Muscle of leg (tissue), 16 donors: Measurements from ENCODE around the gene LNPEP. TPM values are rescaled to one million over a fixed set of nuclear protein-coding genes. Genes with fewer than 3 reads are reported as not detected.

Experiments used
- DNase-seq: peaks from one replicate; pipeline ENCODE4 v3.0.0; 2013
- H3K27ac ChIP-seq: one replicate; pipeline ENCODE4 v1.5.1; 2013; ENCODE audit warnings: mild to moderate bottlenecking, low read length, control low read depth
- H3K27me3 ChIP-seq: one replicate; pipeline ENCODE4 v1.6.1; 2013; ENCODE audit warnings: low read length; ENCODE audit not compliant: control insufficient read depth, insufficient read depth
- H3K36me3 ChIP-seq: one replicate; pipeline ENCODE4 v1.6.1; 2013; ENCODE audit warnings: low read length; ENCODE audit not compliant: control insufficient read depth, insufficient read depth
- H3K4me1 ChIP-seq: one replicate; pipeline ENCODE4 v1.6.1; 2013; ENCODE audit warnings: low read length; ENCODE audit not compliant: control insufficient read depth, insufficient read depth
- H3K4me3 ChIP-seq: one replicate; pipeline ENCODE4 v1.5.1; 2013; ENCODE audit warnings: low read length, control low read depth
- H3K9me3 ChIP-seq: replicated peaks from 2 replicates; pipeline ENCODE4 v1.6.1; 2013; ENCODE audit warnings: low read depth, low read length; ENCODE audit not compliant: control insufficient read depth
- WGBS: methylation state at CpG from one replicate; pipeline ENCODE4 v1.1.5; 2013; ENCODE audit warnings: missing lambda C conversion rate; ENCODE audit not compliant: insufficient coverage; 5-methylcytosine and 5-hydroxymethylcytosine counted together
- long read RNA-seq, 11 donors: transcript quantifications; one replicate each; lab custom pipeline, GENCODE V29; 2026
- polyA plus RNA-seq, 8 donors: library from polyadenylated mRNA; unstranded; fragments of 120-200 nt; gene quantifications; one replicate each; pipeline versions ENCODE4 v1.2.1 to v1.2.3, GENCODE V29; 2013; ENCODE audit warnings: inconsistent platforms in 1 of 8, low replicate concordance in 1 of 8; ENCODE audit not compliant: insufficient read length in 8 of 8, insufficient read depth in 1 of 8
- total RNA-seq: library from RNA; stranded (reverse); fragments of 120-200 nt; gene quantifications from one replicate; pipeline ENCODE4 v1.2.4, GENCODE V29; 2013

LNPEP gene
- total RNA-seq: 33.8 TPM
- 10 to 100 TPM; 12.3 to 21.5 (median 17.5) TPM for polyA plus RNA-seq
- long read RNA-seq, donor 1, full-length matches to known transcripts: 1 of 1 reads
- long read RNA-seq, donor 1, partial matches to known transcripts: 0 of 1 reads
- long read RNA-seq, donor 1, other reads (novel, unspliced or antisense): 0 of 1 reads
- long read RNA-seq, donor 2: 0 reads
- long read RNA-seq, donor 3, full-length matches to known transcripts: 1 of 1 reads
- long read RNA-seq, donor 3, partial matches to known transcripts: 0 of 1 reads
- long read RNA-seq, donor 3, other reads (novel, unspliced or antisense): 0 of 1 reads
- long read RNA-seq, donor 4, full-length matches to known transcripts: 1 of 1 reads
- long read RNA-seq, donor 4, partial matches to known transcripts: 0 of 1 reads
- long read RNA-seq, donor 4, other reads (novel, unspliced or antisense): 0 of 1 reads
- long read RNA-seq, donor 5: 0 reads
- long read RNA-seq, donor 6: 0 reads
- long read RNA-seq, donor 7, full-length matches to known transcripts: 1 of 7 reads
- long read RNA-seq, donor 7, partial matches to known transcripts: 6 of 7 reads
- long read RNA-seq, donor 7, other reads (novel, unspliced or antisense): 0 of 7 reads
- long read RNA-seq, donor 8, full-length matches to known transcripts: 1 of 1 reads
- long read RNA-seq, donor 8, partial matches to known transcripts: 0 of 1 reads
- long read RNA-seq, donor 8, other reads (novel, unspliced or antisense): 0 of 1 reads
- long read RNA-seq, donor 9, full-length matches to known transcripts: 1 of 8 reads
- long read RNA-seq, donor 9, partial matches to known transcripts: 7 of 8 reads
- long read RNA-seq, donor 9, other reads (novel, unspliced or antisense): 0 of 8 reads
- long read RNA-seq, donor 10, full-length matches to known transcripts: 1 of 1 reads
- long read RNA-seq, donor 10, partial matches to known transcripts: 0 of 1 reads
- long read RNA-seq, donor 10, other reads (novel, unspliced or antisense): 0 of 1 reads
- long read RNA-seq, donor 11, full-length matches to known transcripts: 2 of 2 reads
- long read RNA-seq, donor 11, partial matches to known transcripts: 0 of 2 reads
- long read RNA-seq, donor 11, other reads (novel, unspliced or antisense): 0 of 2 reads

DNA sequence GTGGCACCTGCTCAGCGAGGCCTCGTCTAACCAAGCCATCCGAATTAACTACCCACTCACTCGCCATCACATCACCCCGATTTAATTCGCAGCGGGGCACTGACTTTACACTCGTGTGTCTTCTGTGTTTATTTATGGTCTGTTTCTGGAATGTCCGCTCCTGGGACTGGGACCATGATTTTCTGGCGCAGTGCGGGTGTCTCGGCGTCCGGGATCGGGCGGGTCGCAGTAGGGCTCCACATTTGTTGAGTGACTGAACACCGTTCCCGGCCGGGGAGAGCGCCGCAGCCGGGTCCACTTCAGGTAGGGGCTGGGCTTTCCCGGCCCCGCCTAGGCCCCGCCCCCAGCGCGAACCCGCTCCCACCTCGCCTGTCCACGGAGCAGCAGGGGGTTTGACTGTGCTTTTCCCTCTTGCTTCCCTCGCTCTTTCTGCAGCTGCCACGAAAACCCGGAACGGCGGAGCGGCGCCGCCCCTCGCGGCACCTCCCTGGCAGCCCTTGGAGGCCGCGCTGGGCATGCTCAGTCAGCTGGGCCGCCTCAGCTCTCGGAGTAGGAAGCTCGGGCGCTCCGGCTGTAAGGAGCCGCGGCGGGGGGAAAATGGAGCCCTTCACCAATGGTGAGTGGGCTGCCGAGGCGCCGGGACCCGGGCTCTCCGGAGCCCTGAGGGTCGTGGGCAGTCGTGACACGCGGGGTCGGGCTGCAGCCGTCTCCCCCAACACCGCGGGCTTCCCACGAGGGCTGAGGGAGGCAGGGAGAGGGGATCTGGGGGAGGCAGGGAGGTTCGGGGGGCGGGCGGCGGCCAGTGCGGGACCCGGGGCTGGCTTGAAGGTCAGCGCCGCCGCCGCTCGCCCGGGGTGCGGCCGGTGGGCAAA, at the start of gene LNPEP:
Gene LNPEP, plus strand, starts transcription at position 522 of the 872 bp plus-strand sequence. Its CDS starts 76 bp downstream, at position 598.
- under 1% methylated on average over 71 of the region's 79 CpGs for WGBS
- H3K4me1 ChIP-seq: peaks cover 9% of the 10 kb centered on the region

DNA sequence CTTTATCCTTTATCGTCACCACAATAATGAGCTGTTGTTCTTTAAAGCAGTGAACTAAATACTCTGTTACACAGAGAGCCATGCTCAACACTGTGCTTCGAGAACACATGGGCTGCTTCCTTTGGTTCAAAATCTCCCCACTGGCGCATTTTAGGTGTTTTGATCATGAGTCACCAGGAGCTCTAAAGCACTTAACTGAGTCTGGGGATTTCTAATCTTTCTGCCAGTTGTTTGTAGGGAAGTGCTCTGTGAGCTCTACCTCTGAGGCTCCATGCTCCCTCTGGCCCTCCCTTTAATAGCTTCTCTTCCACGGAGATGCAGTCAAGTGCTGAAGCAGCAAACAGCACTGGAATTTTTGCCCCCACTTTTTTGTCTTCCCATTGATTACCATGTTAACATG, 42.5 kb upstream of the LNPEP start:
- no peak overlapping the region for H3K4me3 ChIP-seq
- H3K4me1 ChIP-seq: no peaks in the 10 kb centered on the region
- H3K27ac ChIP-seq: no peak overlapping the region
- no peaks in the 10 kb centered on the region for H3K9me3 ChIP-seq
- 0% methylated on average over 1 of the region's 4 CpGs for WGBS
- H3K27me3 ChIP-seq: no peaks in the 10 kb centered on the region
- no peak for DNase-seq
- peaks cover 3% of the 10 kb centered on the region for H3K36me3 ChIP-seq

More for the DNA sequence above, at the start of gene LNPEP:
- Histone ChIP-seq H3K27ac (peak within 1 kb of the TSS; percentile 95), H3K4me3 (peak within 1 kb of the TSS; percentile 97), H3K27me3 (no peaks in the 10 kb centered on the region), H3K36me3 (no peaks in the 10 kb centered on the region), H3K9me3 (no peaks in the 10 kb centered on the region)
- DNase-seq: peak; percentile 99

DNA sequence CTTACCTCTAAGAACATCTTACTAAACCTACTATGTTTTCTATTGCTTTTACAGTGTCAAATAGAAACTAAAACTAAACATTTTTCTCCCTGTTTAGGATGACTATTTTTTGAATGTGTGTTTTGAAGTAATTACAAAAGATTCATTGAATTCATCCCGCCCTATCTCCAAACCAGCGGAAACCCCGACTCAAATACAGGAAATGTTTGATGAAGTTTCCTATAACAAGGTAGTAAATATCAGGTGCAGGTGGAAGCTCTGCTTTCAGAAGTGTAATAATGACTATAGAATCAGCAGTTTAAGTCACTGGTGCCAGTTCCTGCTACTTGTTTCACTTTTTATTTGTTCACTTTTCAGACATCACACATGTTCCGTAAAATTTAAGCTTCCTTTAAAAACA, 39.6 kb upstream of the LNPEP start:
- Histone ChIP-seq H3K36me3 (peaks cover 3% of the 10 kb centered on the region), H3K4me3 (no peak overlapping the region), H3K4me1 (no peaks in the 10 kb centered on the region), H3K27ac (no peak overlapping the region), H3K9me3 (no peaks in the 10 kb centered on the region), H3K27me3 (no peaks in the 10 kb centered on the region)
- no peak for DNase-seq
- no CpG with 5 or more reads among the region's 4 CpGs for WGBS

DNA sequence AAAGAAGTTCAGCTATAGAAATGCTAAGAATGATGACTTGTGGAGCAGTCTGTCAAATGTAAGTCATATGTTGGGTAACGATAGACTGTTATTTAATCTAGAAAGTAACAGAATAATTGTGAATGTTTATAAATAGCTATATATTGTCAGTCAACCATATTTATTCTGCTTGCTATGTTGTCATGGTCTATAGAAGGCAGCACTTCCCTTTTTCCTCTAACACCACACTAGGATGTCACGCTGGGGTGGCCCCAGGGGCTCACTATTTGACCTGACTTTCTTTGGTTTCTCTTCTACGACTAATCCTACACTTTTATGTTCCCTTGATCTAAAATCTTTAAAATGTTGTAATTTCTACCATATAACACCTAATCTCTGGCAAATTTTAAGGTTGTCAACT, 39.1 kb upstream of the LNPEP start:
- DNase-seq: peak; percentile 32
- peaks cover 5% of the 10 kb centered on the region for H3K36me3 ChIP-seq
- H3K4me1 ChIP-seq: no peaks in the 10 kb centered on the region
- H3K9me3 ChIP-seq: no peaks in the 10 kb centered on the region
- H3K27ac ChIP-seq: peak overlapping the region; percentile 38
- whole genome bisulfite sequencing: no CpG with 5 or more reads among the region's 3 CpGs
- H3K4me3 ChIP-seq: no peak overlapping the region
- no peaks in the 10 kb centered on the region for H3K27me3 ChIP-seq

DNA sequence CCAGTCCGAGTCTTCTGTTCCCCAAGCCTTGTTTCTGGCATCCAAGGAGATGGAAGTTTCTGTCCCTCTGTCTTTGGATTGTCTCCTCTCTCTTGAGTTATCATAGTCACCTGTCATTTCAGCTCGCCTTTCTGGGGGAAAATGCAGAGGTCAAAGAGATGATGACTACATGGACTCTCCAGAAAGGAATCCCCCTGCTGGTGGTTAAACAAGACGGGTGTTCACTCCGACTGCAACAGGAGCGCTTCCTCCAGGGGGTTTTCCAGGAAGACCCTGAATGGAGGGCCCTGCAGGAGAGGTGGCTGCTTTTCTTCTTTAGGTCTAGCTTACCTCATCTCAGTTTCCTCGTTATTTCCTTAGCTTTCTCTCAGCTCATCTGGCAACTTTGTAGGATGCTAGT, 34.5 kb upstream of the LNPEP start:
- H3K4me3 ChIP-seq: no peak overlapping the region
- 89% methylated on average over 5 of the region's 6 CpGs for WGBS
- H3K4me1 ChIP-seq: no peaks in the 10 kb centered on the region
- no peak overlapping the region for H3K27ac ChIP-seq
- H3K9me3 ChIP-seq: no peaks in the 10 kb centered on the region
- DNase-seq: no peak
- no peaks in the 10 kb centered on the region for H3K27me3 ChIP-seq
- H3K36me3 ChIP-seq: peaks cover 2% of the 10 kb centered on the region

DNA sequence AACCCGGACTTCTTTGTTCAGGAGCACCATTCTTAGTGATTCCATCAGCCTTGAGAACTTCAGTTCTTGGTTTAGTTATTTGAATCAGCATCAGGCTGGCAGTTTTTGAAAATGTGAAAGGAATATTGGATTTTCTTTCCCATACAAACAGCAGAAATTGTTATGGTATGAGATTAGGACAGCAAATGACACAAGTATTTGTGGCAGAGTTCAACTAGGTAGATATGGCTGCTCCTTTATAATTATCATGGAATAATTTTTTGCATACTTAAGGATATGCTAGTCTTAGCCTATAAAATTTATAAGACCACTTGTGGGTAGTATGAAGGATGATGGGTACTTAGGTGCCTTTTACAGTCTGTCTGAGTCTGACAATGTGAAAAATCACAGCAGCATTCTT, 34.0 kb upstream of the LNPEP start:
- Histone ChIP-seq H3K9me3 (no peaks in the 10 kb centered on the region), H3K27me3 (no peaks in the 10 kb centered on the region), H3K4me3 (no peak overlapping the region), H3K27ac (no peak overlapping the region), H3K4me1 (no peaks in the 10 kb centered on the region), H3K36me3 (peaks cover 2% of the 10 kb centered on the region)
- no peak for DNase-seq
- WGBS: no CpG with 5 or more reads among the region's 1 CpG

DNA sequence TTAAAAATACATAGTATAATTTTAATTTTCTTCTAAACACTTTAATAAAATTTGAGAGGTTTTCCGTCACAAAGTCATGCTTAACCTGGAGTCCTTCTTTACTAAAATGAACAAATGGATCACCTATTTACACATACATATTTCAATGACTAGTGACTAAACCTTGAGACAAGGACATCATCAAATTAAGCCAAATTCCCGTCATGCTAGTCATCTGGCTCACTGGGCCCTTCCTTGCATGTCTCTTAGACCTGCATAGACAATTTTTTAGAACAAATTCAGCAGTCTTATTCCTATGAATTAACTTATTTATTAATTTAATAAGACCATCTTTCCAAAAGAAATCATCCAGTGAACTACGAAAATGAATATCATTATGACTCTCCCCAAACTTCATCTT, 33.0 kb upstream of the LNPEP start:
- peaks cover 2% of the 10 kb centered on the region for H3K36me3 ChIP-seq

DNA sequence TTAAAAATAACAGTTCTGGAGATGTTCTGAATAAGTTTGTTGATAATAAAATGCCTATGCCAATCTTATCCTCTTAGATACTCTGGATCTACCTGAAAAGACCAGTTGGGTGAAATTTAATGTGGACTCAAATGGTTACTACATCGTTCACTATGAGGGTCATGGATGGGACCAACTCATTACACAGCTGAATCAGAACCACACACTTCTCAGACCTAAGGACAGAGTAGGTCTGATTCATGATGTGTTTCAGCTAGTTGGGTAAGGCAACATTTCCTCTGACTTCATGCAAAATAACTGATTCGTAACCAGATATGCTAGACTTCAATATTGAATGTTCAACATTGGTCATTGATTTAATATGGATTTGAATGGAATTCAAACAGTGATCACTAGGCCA, 32.6 kb upstream of the LNPEP start:
- peaks cover 2% of the 10 kb centered on the region for H3K36me3 ChIP-seq
- no peak overlapping the region for H3K4me3 ChIP-seq
- no CpG with 5 or more reads among the region's 2 CpGs for WGBS
- no peak for DNase-seq
- H3K27ac ChIP-seq: no peak overlapping the region
- H3K9me3 ChIP-seq: no peaks in the 10 kb centered on the region
- H3K27me3 ChIP-seq: no peaks in the 10 kb centered on the region
- no peaks in the 10 kb centered on the region for H3K4me1 ChIP-seq

More for the DNA sequence above, 33.0 kb upstream of the LNPEP start:
- H3K27ac ChIP-seq: no peak overlapping the region
- H3K4me1 ChIP-seq: no peaks in the 10 kb centered on the region
- no CpG with 5 or more reads among the region's 3 CpGs for WGBS
- no peak overlapping the region for H3K4me3 ChIP-seq
- H3K27me3 ChIP-seq: no peaks in the 10 kb centered on the region
- DNase-seq: no peak
- H3K9me3 ChIP-seq: no peaks in the 10 kb centered on the region
